HG02943 (cell line): ENCODE data around the gene DMGDH.

Source experiments
- ATAC-seq: cut with Tn5 transposase; IDR thresholded peaks from one replicate; pipeline ENCODE4 v1.9.1; 2021; ENCODE audit warnings: mild to moderate bottlenecking, low read depth, moderate library complexity; ENCODE audit not compliant: unreplicated experiment

The DMGDH gene

GRCh38 chr5:79020861-79021561, 48.5 kb downstream of the DMGDH start:
- ATAC-seq = no peak

GRCh38 chr5:79014631-79015030, 54.8 kb downstream of the DMGDH start:
- ATAC-seq = no peak

DNA sequence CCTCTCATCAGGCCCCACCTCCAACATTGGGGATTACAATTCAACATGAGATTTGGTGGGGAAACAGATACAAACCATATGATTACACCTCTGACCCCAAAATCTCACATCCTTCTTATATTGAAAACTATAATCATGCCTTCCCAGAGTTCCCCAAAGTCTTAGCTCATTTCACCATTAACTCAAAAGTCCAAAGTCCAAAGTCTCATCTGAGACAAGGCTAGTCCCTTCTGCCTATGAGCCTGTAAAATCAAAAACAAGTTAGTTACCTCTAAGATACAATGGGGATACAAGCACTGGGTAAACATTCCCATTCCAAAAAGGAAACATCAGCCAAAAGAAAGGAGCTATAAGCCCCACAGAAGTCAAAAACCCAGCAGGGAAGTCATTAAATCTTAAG, 57.6 kb downstream of the DMGDH start:
- ATAC-seq = no peak

- ATAC-seq = no peak
Observed at GRCh38 chr5:79011219-79011836, 58.1 kb downstream of the DMGDH start.

- ATAC-seq = no peak
Observed at GRCh38 chr5:79008362-79008761, 61.1 kb downstream of the DMGDH start.

- ATAC-seq = no peak
Observed at GRCh38 chr5:79007872-79008271, 61.6 kb downstream of the DMGDH start.

- ATAC-seq = no peak
Observed at GRCh38 chr5:79005936-79006631, 63.4 kb downstream of the DMGDH start.

GRCh38 chr5:79005151-79005550, 64.3 kb downstream of the DMGDH start:
- ATAC-seq = no peak

DNA sequence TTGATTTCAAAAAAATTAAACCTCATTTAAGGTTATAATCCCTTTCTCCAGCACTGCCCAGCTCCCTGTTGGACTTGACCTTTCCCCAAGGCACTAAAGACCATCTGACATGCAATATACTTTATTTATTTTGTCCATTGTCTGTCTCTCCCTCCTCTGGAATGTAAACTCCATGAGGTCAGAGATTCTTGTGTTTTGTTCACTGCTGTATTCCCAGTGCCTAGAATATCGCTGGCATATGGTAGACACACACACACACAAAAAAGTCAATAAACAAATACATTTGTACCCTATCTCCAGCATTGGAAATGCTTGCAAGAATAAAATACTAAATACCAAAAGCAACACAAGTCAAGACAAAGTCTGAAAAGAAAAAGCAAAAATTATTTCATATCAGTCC, 67.1 kb downstream of the DMGDH start:
- no peak for ATAC-seq

DNA sequence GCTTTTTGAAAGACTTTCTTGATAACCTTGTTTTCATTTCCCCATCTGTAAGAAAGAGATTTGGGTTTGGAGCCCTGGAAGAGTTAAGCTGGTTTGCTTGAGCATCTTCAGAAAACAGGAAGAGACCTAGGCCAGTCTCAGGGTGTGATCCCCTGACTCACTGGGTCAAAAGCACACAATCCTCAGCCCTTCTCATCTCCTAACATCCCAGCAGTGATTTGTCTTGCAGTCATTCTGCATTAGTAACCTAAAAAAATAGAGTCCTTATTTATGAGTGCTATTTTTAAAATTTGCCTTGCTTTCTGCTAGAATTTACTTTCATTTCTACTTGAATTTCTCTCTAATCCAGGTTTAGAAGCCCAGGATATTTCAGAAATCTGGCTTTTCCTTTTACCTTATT, 68.0 kb downstream of the DMGDH start:
- no peak for ATAC-seq

- no peak for ATAC-seq
Observed at GRCh38 chr5:78997090-78997489, 72.4 kb downstream of the DMGDH start.

GRCh38 chr5:78995521-78996007, 73.9 kb downstream of the DMGDH start:
- ATAC-seq = no peak

DNA sequence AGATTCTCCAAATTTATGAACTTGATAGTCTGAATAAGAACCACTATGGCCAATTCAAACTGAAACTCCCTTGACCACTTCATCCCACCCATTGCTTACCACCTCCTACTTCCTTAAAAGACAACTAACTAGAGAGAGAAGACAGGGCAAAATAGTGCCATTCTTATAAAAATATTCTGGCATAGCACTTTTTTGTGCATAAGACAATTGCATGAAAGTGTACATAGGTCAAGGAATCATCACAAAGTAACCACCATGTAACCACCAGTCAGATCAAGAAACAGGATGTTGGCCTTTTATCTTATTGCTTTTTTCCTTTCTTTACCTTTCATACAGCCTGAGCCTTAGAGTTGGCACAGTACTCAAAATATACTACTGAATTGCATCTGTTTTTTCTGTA, 76.3 kb downstream of the DMGDH start:
- ATAC-seq = no peak

DNA sequence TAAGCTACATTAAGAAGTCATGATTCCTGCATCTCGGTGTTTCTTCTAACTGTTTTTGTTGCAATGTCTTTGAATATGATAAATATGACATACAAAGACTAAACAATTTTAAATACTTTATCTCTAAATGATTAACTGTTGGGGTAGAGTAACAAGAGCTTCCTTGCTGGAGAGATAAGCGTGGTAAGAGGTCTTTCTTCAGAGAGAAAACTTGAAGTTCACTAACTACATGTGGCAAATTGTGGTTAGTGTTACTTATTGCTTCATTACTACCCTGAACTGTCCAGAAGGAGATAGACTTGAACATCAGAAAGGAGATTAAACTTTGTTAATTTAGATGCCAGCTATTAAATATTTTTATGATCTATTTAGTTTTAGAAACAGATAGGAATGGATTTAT, 77.3 kb downstream of the DMGDH start:
- no peak for ATAC-seq

DNA sequence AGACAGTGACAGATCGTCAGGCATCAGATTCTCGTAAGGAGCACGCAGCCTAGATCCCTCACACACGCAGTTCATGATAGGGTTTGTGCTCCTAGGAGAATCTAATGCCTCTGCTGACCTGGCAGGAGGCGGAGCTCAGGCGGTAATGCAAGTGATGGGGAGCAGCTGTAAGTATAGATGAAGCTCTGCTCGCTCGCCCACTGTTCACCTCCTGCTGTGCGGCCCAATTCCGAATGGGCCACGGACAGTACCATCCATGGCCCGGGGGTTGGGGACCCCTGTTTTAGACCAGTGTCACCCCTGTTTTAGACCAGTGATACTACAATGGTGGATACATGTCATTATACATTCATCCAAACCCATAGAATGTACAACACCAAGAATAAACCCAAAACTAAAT, 80.4 kb downstream of the DMGDH start:
- ATAC-seq = no peak

DNA sequence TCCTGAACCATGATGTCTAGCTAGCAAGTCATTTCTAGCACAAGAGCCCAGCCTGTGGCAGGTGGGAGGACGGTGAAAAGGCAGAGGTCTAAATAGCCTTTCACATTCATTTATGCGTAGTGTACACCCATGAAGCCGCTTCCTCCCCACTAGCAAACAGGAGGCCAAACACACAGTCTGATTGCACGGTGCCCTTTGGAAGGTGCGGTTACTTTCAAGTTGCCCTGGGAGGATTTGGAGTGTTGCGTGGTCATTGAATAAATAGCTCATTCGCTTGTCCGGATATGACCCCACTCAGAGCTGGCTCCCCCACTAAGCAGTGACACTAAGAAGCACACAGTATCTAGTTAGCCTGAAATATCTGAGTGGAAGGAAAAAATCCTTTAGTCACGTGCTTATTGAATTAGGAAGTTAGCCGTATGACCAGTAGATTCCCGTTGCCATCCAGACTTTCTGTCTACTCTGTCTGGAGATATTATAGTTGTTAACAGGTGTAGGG, 83.7 kb downstream of the DMGDH start:
- peak; percentile 50 for ATAC-seq

GRCh38 chr5:78985116-78985724, 84.3 kb downstream of the DMGDH start, which contains the start of gene ARSB:
Gene ARSB (minus strand): TSS chr5:78985310. CDS start chr5:78985248, 62 bp downstream.
- ATAC-seq = peak; percentile 35

- ATAC-seq = peak; percentile 65
Observed at GRCh38 chr5:78984439-78985115, 84.9 kb downstream of the DMGDH start.

- peak; percentile 15 for ATAC-seq
Observed at GRCh38 chr5:78983601-78984438, 85.7 kb downstream of the DMGDH start.
